HG03060 (cell line): ENCODE measurements around the gene HCRT.
"Not testable (repeated sequence)": the region's sequence is repeated elsewhere in the genome, so short reads cannot be mapped to it uniquely, and the experiment has no call there.

Source experiments
- ATAC-seq: cut with Tn5 transposase; IDR thresholded peaks from one replicate; pipeline ENCODE4 v1.9.1; 2021; ENCODE audit warnings: low read depth, moderate number of reproducible peaks; ENCODE audit not compliant: unreplicated experiment

Gene HCRT, protein sequence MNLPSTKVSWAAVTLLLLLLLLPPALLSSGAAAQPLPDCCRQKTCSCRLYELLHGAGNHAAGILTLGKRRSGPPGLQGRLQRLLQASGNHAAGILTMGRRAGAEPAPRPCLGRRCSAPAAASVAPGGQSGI

DNA sequence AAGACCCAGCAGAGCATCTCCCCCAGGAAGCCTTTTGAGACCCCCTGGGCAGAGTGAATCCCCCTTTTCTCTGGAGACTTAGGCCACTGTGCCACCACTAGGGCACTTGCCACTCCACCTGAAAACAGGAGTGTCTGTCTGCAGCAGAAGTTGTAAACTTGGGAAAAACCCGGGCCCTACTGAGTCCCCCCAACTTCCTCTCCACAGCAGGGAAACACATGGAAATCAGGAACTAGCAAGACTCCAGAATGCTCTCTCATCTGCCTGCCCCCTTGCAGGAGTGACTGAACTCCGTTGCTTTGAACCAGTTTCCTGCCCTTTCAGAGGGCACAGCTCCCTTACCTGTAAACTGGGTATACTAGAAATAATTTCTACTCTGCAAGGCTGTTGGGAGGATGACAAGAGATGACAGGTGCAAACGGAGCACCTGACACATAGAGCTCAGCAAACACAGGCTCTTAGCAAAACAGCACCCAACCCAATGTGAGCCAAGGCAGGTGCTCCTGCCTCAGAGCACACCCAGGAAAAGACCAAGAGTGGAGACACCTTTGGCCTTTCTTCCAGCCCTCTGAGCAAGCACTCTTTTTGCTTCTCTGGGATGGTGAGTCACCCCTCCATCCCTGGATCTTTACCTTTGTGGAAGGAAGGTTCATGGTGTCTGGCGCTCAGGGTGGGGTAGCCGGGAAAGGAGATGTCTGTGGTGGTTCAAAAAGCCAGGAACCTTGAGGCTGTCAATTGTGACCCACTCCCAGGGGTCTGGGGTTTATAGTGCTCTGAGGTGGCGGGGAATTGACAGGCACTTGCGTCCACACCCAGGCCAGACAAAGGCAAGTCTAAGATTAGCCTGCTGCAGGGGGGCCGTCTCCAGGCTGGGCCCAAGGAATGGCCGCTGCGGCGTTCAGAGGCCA, at the start of gene HCRT:
Gene HCRT, minus strand, starts transcription at position 740 of the 908 bp plus-strand sequence. Its CDS starts 87 bp downstream, at position 653.
- no peak for ATAC-seq

DNA sequence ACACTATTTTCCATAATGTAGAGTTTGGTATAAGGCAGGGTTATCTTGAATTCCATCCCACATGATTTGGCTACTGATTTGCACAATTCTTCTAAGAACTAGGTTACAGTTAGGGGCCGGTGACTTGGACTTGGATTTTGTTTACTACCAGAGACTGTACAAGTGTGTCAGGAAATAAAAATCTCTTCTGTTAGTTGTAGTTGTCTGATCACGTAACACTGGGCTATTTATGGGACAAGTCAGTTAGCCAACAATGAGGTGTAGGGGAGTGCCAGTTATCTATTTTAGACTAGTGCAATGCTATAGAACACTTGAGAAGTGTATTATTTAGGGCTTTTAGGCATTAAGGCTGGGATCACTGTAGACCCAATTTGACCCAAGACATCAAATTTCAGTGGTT, 48.7 kb upstream of the HCRT start:
- no peak for ATAC-seq

DNA sequence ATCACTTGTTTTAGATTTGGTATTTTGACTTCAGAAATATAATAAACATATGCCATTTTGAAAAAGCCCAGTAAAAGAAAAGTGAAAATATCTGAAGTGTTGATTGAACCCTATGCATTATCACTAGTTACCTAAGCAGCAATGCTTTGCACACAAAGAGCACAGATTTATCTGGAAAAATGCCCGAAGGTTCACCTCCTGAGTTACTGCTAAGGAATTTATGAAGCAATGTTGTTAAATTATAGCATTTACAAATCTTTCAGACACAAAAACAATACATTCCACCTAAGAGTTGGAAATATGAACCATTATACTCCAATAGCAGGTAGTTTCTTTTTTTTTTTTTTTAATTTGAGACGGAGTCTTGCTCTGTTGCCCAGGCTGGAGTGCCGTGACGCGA, 47.9 kb upstream of the HCRT start:
- no peak for ATAC-seq

GRCh38 chr17:42230225-42230624, 45.0 kb upstream of the HCRT start:
- no peak for ATAC-seq

DNA sequence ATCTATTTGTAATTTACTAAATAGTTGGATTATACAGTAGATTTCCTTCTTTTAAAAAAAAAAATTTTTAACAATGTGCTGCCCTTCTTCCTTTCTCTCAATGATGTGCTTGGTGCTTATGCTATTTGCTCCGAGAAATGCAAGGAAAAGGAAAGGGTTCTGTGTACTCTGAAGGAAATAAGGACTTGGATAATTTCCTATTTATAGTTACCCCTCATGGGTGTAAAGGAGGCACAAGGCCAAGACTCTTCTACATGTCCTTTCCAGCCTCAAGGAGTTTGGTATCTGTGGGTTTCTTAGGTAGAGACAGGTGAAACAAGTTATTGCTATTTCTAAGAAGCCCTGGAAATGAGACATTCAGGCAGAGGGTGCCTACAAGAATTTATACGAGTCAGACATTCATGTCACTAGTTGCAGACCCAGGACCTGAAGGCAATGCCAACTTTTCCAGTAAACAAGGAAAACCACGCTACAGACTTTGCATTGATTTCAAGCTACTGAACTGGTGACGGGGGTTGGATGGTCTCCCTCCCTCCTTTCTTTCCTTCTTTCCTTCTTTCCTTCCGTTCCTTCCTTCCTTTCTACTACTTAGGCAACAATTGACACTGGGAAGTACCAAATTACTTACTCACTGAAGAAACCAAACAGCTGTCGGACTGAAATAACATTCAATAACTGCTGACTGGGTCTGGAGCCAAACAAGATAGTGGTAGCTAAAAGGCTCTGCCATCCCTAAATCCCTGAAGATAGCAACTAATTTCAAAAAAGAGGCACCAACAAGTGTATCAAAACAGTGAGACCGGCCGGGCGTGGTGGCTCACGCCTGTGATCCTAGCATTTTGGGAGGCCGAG, 42.8 kb upstream of the HCRT start:
- no peak for ATAC-seq

DNA sequence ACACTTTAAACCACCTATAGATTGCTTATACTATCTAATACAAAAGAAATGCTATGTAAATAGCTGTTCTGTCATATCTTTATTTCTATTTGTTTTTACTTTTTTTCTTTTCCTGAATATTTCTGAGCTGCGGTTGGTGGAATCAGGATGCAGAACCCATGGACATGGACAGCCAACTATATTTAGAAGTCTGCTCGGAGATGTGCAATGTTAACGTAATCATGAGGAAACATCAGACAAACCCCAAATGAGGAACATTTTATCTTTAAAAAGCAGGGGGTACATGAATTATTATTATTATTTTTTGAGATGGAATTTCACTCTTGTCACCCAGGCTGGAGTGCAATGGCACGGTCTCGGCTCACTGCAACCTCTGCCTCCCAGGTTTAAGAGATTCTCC, 40.4 kb upstream of the HCRT start:
- ATAC-seq, result no peak

GRCh38 chr17:42224651-42225050, 39.4 kb upstream of the HCRT start:
- no peak for ATAC-seq

DNA sequence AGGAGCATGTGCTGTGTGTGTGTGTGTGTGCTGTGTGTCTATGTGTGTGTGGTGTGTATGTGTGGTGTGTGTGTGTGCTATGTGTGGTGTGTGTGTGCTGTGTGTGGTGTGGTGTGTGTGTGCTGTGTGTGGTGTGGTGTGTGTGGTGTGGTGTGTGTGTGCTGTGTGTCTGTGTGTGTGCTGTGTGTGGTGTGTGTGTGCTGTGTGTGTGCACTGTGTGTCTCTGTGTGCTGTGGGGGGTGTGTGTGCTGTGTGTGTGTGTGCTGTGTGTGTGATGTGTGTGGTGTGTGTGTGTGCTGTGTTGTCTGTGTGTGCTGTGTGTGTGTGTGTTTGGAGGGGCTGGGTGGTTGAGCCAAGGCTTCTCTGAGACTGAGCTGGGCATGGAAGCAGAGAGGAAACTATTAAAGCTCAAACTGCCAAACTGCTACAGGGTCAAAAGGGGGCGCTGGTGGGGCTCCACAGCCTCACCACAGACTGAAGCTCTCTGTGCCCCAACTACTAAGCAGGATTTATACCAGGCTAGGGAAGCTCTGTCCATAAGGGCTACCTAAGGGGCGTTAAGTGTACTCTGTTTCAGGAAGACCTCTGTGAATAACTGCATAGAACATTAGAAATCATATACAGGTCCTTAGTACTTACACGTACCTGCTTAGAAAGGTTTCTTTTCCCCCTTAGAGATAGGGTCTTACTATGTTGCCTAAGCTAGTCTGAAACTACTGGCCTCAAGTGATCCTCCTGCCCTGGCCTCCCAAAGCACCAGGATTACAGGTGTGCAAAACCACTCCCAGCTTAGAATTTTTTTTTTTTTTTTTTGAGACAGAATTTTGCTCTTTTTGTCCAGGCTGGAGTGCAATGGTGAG, 36.9 kb upstream of the HCRT start:
- ATAC-seq, result no peak

- ATAC-seq, result not testable (repeated sequence)
Measured at GRCh38 chr17:42219280-42219679, 34.0 kb upstream of the HCRT start.

GRCh38 chr17:42214156-42214555, 28.9 kb upstream of the HCRT start:
- no peak for ATAC-seq

DNA sequence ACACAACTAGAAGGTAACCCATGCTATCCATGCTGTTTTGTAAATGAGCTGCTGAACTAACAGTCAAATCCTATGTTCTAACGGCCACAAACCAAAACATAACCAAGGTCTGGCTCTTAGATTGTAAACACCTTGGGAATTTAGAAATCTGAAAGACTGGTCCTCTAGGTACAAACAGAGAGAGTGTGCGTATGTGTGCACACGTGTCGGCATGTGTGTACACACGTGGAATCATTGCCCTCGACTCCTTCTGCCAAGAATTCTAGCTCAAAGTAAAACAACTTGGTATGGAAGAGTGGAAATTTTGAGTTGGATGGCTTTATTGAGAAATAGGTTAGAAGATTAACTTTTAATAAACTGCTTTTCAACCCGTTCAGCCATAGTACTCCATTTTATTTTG, 27.1 kb upstream of the HCRT start:
- no peak for ATAC-seq

DNA sequence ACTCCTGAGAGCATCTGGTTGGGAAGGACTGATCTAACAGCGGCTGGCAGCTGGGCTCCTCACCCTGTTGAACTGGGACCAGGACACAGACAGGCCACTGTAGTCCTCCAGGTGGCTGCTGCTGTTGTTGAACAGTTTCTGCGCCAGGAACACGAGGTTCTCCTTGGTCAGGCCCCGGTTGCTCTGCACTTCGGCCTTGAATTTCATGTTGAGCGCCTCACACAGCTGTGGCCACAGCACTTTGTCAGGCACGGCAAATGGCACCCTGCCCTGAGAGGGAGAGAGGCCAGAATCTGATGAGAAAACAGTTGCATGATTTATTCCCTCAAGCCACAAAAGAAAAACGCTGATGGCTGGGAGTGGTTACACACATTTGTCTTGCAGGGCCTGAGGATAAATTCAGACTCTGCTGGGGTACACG, 26.7 kb upstream of the HCRT start:
- not testable (repeated sequence) for ATAC-seq

DNA sequence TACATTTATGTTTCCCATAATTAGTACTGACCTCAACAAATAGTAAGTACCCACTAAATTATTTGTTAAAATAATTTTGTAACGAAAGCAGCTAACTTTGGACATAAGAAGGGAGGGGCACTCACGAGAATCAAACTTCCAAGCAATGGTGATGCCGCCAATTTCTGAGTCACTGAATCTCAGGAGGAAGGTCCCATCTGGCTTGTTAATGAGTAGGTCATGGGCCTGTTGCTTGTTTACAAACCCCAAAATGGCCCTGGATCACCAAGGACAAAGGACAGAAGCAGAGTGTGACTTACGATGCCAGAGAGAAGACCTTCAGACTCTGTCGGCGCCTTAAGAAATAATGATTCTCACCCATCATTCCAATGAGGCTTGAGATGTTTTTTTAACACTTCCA, 24.8 kb upstream of the HCRT start:
- ATAC-seq, result no peak

DNA sequence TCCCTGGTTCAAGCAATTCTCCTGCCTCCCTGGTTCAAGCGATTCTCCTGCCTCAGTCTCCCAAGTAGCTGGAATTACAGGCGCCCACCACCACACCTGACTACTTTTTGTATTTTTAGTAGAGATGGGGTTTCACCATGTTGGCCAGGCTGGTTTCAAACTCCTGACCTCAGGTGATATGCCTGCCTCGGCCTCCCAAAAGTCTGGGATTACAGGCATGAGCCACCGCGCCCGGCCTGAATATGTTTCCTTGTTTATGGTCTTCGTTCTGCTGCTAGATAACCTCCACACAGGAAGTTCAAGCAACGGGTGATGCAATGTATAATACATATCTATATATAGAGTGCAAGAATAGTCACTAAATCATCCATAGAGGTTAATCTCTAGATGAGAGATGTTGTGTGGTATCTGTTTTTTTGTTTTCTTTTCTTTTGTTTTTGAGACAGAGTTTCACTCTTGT, 20.9 kb upstream of the HCRT start:
- ATAC-seq, result not testable (repeated sequence)

- ATAC-seq, result no peak
Measured at GRCh38 chr17:42203354-42203753, 18.1 kb upstream of the HCRT start.

GRCh38 chr17:42202696-42203095, 17.4 kb upstream of the HCRT start:
- ATAC-seq, result no peak

GRCh38 chr17:42202159-42202558, 16.9 kb upstream of the HCRT start:
- no peak for ATAC-seq

- no peak for ATAC-seq
Measured at GRCh38 chr17:42201458-42201772, 16.2 kb upstream of the HCRT start.

GRCh38 chr17:42200706-42201457, 15.6 kb upstream of the HCRT start:
- ATAC-seq, result no peak
